ENCODE data around the gene RPS17.
"Not testable (repeated sequence)": the region's sequence is repeated elsewhere in the genome, so short reads cannot be mapped to it uniquely, and the experiment has no call there.

RPS17 gene

DNA sequence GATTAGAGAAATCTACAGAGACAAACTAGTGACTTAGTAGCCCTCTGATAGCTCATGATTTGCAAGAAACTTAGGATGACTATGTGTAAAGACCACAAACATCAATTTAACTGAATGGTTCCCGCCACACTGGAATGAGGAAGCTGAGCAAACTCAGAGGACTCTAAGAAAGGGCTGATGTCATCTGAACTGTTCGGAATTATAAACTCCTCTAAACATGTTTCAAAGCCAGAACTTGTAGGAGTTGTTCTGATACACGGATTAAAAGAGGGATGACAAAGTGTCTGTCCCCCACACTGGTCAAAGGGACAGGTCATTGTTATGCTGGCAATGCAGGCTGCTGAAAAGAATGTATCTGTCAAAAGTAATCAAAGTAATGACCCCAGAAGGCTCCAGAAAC lies 34.4 kb downstream of the RPS17 start:
- DNase-seq: not testable (repeated sequence)

DNA sequence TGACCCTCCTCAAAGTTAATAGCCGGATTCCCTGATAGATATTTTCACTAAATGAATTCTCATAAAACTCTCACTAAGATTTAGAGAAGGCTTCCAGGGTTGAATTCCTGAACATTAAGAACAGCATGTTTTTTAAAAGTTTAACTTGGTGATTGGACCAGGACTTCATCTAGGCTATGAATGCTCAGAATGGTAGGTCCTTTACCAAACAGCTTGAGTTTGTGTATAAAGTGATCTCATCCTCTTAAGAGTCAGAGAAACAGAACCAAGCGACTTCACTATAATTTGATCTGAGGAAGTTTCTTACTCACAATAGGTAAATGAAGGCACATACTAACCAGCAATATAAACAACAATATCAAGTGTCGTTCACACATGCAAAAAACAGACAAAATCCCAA lies 36.2 kb downstream of the RPS17 start:
- not testable (repeated sequence) for DNase-seq

DNA sequence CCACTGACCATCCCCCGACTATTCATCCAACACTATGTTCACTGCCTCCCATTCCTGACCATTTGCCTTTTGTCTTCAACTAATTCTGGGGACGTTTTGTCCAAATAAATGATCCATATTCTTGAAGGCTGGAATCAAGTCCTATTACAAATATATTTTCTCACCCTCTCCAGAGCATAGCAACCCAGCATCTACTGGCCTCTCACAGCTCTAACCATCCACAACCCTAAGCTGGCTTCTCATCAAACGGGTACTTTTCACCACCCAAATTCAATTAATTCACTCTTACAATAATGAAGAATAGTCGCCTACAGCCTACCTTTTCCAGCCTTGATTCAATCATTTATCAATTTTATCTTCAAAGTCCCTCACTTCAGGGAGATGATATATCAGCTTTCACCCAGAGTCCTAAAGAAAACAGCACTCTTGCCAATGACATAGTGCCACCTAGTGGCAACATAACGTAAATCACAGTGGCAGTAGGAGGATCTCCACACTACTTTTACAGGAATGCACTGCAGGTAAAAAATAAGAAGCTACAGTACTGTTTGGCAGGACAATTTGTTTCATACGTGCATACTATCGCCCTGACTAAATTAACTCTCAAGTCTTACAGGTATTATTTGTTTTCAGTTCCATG lies 37.4 kb downstream of the RPS17 start:
- not testable (repeated sequence) for DNase-seq

DNA sequence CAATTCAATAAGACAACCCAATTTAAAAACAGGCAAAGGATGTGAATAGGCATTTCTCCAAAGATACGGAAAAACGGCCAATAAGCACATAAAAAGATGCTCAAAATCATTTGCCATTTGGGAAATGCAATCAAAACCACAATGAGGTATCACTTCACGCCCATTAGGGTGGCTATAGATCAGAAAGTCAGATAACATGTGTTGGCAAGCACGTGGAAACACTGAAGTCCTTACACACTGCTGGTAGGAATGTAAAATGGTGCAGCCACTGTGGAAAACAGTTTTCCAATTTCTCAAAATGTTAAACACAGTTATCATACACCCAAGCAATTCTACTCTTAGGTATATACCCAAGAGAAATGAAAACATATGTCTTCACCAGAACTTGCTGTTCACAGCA lies 39.5 kb downstream of the RPS17 start:
- not testable (repeated sequence) for DNase-seq

DNA sequence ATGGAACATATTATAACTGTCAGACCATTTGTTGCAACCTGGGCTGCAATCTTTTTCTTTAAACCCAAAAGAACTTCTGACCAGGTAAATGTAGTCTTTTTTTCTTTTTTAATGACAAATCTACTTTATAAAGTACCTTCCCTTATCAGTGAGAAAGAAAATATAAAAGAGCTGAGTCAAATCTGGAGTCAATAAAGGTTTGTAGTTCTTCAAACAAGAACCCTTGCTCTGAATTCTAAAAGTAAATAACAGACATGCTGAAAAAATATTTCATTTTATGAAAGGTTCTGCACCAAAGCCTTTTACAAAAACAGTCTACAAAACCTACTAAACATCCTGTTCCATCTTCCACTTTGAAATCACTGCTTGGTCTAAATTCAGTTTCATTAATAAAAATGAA lies 42.3 kb downstream of the RPS17 start:
- DNase-seq: not testable (repeated sequence)

DNA sequence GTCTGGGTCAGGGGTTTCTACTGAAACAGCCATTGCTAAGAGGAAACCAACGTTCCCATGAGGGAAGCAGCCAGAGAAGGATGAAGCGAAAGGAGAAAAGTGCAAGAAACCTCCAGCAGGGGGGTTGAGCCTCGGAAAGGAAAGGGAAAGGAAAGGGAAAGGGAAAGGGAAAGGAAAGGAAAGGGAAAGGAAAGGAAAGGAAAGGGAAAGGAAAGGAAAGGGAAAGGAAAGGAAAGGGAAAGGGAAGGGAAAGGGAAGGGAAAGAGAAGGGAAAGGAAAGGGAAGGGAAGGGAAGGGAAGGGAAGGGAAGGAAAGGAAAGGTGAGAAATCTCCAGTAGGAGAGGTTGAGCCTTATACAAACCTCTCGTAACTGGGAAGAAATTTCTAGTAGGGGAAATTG lies 52.0 kb downstream of the RPS17 start:
- DNase-seq: not testable (repeated sequence)

DNA sequence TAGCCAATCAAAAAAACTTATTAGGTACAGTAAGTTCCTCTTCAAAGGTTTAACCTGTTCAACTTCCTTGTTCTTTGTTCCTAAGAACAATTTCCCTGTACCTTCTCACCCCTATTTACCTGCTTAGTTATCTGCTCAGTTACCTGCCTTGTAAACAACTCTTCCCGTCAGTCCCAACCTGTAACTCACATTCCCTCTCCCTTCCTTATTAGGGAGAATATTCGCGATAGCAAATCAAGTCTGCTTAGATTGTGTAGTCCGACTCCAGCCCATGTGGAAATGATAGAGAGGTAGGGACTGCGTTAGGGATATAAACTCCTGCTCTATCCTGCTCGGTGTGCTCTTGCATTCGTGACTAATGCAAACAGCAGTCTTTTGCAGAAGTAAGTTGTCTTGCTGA lies 53.2 kb downstream of the RPS17 start:
- DNase-seq: not testable (repeated sequence)

Measured in NCI-H1930 (cell line).